AG09309 (cell line): ENCODE results near the gene MEG3.
A peak's percentile ranks its signal among the peaks of the same experiment; 100 is the strongest.

ENCODE experiments used
- DNase-seq: peaks from one replicate; pipeline ENCODE4 v3.0.0-alpha.2; 2010; ENCODE audit warnings: low read depth
- H3K4me3 ChIP-seq: 2 replicates; pipeline ENCODE4 v1.5.1; 2011; ENCODE audit warnings: mild to moderate bottlenecking, low read depth, low read length, moderate library complexity; ENCODE audit not compliant: control insufficient read depth
- TF ChIP-seq, protein P1 (sequence below): IDR thresholded peaks from 2 replicates; pipeline ENCODE4 v1.5.1; 2011; ENCODE audit warnings: mild to moderate bottlenecking, low read depth, low read length, inconsistent platforms; ENCODE audit not compliant: insufficient read depth, control insufficient read depth; ENCODE audit errors: missing control alignments

The MEG3 gene

DNA sequence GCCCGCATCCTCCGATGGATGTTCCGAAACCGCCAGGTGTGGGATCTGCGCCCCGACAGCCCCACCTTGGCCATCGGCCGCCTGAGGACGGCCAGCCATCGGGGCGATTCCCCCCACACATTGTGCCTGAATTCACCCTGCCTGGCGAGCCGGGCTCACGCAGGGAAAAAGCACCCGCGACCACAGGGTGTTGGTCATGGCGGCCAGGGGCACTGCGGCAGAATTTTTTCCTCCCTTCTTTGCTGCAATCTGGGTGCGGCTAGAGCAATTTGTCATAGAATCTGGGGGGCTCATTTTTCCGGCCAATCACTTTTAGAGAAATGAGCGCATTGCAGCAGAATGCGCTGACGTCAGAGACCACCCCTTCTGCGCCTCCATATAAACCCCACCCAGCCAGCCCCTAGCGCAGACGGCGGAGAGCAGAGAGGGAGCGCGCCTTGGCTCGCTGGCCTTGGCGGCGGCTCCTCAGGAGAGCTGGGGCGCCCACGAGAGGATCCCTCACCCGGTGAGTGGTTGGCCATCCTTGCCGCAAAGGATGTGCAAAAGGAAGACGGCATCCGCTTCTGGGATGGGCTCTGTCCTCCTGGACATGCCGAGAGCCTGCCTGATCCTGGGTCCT is at the start of gene MEG3:
TSS of gene MEG3 (plus strand) at position 406 of the 619 bp plus-strand sequence.
- peak within 1 kb of the TSS; percentile 85 for H3K4me3 ChIP-seq
- TF ChIP-seq, protein P1, sequence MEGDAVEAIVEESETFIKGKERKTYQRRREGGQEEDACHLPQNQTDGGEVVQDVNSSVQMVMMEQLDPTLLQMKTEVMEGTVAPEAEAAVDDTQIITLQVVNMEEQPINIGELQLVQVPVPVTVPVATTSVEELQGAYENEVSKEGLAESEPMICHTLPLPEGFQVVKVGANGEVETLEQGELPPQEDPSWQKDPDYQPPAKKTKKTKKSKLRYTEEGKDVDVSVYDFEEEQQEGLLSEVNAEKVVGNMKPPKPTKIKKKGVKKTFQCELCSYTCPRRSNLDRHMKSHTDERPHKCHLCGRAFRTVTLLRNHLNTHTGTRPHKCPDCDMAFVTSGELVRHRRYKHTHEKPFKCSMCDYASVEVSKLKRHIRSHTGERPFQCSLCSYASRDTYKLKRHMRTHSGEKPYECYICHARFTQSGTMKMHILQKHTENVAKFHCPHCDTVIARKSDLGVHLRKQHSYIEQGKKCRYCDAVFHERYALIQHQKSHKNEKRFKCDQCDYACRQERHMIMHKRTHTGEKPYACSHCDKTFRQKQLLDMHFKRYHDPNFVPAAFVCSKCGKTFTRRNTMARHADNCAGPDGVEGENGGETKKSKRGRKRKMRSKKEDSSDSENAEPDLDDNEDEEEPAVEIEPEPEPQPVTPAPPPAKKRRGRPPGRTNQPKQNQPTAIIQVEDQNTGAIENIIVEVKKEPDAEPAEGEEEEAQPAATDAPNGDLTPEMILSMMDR = no peak
- peak; percentile 52 for DNase-seq

DNA sequence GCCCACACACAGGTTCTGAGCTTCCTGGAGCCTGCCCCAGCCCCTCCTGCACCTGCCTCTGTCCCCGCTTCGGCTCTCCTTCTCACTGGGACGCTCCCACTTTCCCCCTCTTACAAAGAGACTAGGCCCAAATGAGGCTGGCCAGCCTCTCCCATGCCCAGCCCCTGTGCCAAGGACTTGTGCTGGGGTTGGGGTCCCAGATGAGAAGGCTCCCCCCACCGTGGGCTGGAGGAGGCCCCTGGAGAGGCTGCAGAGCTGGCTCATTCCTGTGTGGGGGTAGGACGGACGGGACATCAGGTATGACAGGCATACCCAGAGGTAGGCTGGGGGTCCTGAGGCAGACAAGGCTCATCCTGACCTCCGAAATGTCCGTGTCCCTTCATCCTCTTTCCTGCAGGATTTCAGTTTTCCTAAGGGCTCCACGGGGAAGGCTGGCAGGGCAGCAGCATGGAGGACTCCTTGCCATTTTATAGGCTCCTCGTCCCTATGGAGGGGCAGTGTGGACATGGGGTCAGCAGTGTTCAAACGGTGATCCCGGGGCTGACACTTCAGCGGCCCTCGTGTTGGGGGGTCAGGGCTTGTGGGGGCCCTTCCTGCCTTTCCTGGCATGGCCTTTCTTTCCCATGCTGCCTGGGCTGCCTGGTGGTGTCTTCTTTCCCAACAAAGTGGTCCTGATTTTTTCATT is 49.1 kb upstream of the MEG3 start:
- H3K4me3 ChIP-seq = no peak overlapping the region
- TF ChIP-seq, protein P1 = no peak
- no peak for DNase-seq

DNA sequence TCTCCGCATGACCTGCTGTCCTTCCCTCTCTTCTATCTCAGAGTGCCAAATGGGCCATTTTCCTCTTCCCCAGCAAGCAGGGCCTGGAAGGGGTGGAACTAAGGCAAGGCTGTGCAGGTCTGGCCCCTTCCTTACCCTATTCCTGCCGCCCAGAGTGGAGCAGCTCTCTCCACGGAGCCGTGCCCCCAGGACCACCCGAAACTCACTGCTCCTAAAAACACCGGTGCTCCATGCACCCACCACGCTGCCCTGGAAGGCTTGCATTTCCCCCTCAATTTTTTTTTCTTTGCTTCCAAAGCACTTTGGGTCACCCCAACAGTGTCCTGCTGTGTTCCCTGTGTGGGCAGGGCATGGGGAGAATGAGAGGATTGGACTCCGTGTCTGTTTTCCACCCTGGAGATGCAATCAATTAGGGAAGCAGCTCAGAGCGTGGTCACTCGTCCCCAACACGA is 48.5 kb upstream of the MEG3 start:
- TF ChIP-seq, protein P1 = no peak

DNA sequence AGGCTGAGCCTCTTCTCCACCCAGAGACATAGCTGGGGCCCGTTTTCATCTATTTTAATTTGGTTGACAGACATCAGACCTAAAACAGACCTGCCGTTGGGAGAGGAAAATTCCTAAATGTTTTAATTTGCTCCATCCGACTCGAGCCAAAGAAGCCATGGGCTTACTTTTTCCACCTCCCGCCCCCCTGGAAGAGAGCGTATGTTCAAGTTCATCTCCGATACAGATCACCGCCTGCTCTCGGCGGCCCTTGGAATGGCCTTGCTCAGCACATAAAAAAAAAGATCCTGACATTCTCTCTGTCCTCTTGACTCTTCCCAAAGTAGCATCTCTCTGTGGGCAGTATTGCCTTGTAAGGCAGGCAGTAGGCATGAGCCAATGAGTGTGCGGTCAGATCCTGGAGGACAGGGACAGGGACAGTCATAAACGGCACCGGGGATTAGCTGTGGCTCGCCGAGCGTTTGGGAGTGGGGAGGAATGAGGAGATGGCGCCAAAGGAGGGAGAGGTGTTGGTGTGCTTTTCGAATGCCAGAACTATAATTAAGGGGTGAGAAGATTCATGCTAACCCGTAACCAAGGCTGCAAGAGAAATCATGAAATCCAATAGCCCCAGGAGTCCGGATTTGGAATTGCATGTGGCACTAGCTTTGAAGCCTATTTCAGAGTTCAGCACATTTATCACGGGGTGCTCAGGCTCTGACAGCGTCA is 47.9 kb upstream of the MEG3 start:
- no peak for DNase-seq
- H3K4me3 ChIP-seq = no peak overlapping the region
- TF ChIP-seq, protein P1 = no peak

More for the DNA sequence above, 48.5 kb upstream of the MEG3 start:
- H3K4me3 ChIP-seq = no peak overlapping the region
- no peak for DNase-seq

DNA sequence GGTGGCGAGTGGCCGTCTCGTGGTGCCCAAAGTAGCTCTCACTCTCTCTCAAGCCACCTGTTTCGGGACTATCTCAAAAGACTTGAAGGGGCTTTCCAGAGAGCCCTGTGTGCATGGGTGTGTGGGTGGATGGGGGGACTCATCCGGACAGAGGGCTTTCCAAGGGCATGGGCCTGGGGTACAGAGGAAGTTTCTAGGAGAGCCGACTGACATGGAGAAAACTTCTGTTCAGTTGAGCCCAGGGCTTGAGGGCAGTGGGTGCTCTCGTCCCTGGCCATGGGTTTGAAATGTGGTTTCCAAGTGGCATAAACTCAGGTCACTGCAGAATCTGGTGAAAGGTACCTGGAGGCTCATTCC is 47.4 kb upstream of the MEG3 start:
- TF ChIP-seq, protein P1 = no peak
- no peak overlapping the region for H3K4me3 ChIP-seq
- no peak for DNase-seq

DNA sequence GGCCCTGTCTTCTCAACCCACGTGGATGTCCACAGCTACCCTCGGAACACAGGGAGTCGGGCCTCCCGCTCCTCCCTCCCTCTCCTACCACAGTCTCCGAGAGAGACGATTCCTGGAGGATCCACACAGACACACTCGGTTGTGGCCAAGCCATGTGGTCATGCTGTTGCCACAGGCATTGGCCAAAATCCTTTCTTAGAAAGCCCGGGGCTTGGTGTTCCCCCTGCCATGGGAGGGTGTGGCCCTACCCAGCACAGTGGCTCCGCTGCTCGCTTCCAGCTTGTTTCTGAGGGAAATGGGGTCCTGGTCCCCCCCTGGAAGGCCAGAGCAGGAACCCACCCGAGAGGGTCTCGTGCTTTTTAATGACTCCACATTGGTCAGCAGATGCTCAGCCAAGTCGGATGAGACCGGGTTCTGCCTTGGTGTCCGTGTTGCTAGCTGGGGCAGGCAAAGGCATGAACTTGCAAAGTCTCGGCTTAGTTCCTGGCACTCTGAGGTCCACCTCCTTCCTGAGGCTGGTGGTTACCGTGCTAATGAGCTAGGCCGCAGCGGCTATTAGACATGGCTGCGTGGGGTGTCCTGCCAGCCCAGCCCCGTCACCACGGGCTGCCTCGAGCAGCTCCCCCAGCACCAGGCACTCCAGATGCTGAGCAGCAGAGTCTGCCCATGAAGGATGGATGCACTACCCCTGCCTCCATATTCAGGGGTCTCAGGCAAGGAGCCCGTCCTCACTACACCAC is 46.8 kb upstream of the MEG3 start:
- no peak overlapping the region for H3K4me3 ChIP-seq
- no peak for DNase-seq
- TF ChIP-seq, protein P1 = no peak
